Stimulated activated CD4-positive, alpha-beta T cell treated with anti-CD3 and anti-CD28 coated beads, Interleukin-2, amount 100 ng/mL, for 4 hours (primary cell): ENCODE measurements around the gene ADGRB3.

Source experiments
- DNase-seq: peaks from one replicate; pipeline ENCODE4 v3.0.0-alpha.2; 2020; ENCODE audit warnings: low read depth

The ADGRB3 gene

GRCh38 chr6:69338431-69339162, 703.5 kb downstream of the ADGRB3 start:
- no peak for DNase-seq

DNA sequence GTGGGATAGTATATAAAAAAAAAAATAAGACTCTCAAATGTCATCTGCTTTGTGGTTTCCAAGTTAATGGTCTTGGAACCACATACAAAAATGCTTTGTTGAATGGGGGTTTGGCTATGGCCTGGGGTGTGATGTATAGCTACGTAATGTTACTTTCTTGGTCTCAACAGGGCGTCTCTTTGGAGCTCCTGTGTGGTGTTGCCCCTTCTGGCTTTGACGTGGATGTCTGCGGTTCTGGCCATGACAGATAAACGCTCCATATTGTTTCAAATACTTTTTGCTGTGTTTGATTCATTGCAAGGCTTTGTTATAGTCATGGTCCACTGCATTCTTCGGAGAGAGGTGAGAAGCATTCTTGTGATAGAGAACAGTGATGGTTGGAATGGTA, 704.1 kb downstream of the ADGRB3 start:
- no peak for DNase-seq

DNA sequence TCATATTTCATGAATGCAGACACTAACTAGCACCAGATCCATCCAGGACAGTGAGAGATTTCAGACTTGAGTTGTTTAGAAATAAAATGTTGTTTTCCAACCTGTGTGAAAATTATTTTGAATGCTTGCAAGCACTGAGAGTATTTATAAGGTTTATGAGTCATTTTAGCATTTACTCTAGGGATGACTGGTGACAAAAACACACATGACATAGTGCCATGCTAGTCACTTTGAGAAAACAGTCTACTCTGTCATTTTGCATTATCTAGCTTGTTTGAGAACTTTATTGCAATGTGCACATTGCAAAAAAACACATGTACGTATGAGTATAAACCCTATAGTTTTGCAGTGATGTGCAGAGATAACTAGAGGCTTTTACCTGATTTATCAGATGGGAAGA, 705.1 kb downstream of the ADGRB3 start:
- DNase-seq = no peak

DNA sequence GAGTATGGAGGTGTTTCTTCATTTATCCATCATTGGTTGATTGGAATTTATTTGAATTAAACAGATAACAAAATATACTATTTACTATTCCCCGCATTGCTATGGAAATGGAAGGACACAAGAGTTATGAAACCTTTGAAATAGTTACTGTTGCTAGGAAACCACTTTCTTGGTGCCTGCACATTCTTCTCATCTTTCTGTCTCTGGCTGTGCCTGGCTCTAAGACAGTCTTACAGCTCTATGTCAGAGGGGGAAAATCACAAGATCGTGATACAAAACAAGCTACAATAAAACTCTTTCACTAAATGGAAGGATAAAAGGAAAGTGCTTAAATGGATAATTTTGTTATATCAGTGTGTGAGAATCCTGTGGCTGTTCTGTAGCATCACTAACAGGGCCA, 708.8 kb downstream of the ADGRB3 start:
- no peak for DNase-seq

- DNase-seq = no peak
Measured at GRCh38 chr6:69349771-69350170, 714.7 kb downstream of the ADGRB3 start.

DNA sequence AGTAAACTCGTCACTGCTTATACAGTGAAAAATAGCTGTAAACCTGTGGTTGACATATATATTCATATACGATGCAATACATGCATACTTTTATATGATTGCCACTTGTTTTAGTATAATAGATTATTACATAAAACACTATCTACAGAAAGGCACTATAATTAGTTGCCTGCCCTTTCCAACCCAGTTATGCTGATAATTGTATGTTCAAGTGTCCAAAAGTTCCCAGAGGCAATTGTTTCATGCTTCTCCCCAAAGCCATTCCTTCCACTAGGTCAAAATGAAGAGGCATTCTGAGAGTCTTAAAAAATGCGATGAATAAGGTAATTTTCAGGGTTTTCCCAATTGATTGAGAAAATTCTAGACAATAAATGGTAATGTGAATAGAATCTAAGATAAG, 727.1 kb downstream of the ADGRB3 start:
- no peak for DNase-seq

- no peak for DNase-seq
Measured at GRCh38 chr6:69366831-69367230, 731.7 kb downstream of the ADGRB3 start.

DNA sequence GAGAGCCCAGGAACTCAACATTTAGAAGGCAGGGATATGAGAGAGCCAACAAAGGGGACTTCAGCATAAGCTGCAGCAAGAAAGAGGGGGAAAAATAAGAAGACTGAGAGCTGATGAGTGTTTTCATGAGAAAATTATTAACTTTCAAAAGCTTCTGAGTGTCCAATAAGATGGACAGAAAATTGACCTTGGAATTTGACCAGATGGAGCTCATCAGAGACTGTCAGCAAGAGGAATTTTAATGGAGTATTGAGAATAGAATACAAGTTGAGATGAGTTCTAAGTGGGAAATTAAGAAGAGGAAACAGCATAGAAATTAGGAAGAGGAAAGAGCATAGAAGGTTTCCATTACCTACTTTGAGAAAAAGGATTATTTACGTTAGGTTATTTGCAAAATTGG, 733.5 kb downstream of the ADGRB3 start:
- DNase-seq = no peak

- DNase-seq = no peak
Measured at GRCh38 chr6:69370763-69371162, 735.7 kb downstream of the ADGRB3 start.

GRCh38 chr6:69378326-69378725, 743.2 kb downstream of the ADGRB3 start:
- DNase-seq = no peak

DNA sequence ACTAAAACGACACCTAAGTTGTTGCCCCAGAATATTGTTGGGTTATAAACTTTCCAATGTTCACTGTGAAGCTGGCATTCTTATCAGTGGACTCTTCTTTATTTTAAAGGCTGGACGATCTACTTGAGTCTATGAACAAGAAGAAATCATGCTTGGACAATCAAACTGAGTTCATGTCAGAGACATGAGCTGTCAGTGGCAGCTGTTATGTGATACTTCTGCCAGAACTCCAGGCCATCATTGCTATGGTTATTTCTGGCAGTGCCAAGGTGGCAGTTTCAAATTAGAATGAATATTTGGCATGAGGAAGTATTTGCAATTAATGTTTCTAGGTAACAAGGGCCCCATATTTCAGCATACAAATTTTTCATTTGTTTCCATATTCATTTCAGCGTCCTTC, 744.4 kb downstream of the ADGRB3 start:
- DNase-seq = no peak

DNA sequence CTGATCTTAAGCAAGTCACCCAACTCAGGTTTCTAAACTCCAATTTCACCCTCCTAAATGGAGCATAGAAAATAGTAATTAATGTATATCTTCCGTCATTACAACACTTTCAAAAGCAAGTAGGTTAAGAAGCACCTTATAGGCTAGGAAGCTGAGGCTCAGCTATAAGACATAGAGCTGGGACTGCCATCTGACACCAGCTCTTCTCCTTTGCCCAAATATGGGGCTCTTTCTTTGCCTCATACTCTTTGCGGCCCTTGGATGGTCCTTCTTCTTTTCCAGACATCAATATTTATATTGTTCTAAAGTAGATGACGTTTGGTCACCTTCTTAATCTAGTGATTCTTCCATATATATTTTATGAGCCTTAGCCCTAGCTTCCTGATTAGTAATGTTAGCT, 748.5 kb downstream of the ADGRB3 start:
- no peak for DNase-seq

DNA sequence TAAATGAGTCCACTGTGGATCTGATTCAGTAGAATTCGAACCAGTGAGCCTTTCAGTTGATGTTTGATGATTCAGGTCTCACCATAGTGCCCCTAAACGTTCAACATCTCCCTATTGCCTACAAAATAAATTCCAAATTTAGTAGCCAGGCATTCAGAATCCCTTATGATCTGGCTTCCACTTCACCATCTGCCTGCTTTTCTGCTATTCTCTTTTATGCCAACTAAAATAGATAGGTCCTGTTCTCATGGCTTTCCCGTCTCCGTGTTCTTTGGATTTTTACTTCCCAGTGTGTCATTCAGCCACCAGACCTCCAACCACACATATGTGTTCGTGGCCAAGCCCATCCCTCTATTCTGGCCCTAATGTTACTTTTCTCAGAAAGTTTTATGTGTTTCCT, 751.3 kb downstream of the ADGRB3 start:
- DNase-seq = no peak

- DNase-seq = no peak
Measured at GRCh38 chr6:69390125-69390524, 755.0 kb downstream of the ADGRB3 start.

DNA sequence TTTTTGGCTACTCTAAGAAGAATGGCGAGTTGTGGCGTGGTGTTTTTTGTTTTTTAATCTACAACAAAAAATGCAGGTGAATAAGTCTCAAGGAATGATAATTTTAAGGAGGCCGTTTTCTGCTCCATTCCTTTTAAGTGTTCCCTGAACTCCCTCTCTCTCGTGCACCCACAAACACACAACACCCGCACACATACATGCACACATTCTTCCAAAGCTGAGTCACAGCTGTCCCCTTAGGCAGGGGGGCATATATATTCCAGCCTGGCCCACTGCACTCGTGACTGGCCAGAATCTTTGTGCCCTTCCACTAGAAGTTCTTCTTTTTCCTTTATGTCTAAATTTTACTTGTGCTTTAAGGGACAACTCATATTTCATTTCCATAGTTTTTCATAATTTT, 756.0 kb downstream of the ADGRB3 start:
- no peak for DNase-seq

- DNase-seq = no peak
Measured at GRCh38 chr6:69392745-69393144, 757.7 kb downstream of the ADGRB3 start.

DNA sequence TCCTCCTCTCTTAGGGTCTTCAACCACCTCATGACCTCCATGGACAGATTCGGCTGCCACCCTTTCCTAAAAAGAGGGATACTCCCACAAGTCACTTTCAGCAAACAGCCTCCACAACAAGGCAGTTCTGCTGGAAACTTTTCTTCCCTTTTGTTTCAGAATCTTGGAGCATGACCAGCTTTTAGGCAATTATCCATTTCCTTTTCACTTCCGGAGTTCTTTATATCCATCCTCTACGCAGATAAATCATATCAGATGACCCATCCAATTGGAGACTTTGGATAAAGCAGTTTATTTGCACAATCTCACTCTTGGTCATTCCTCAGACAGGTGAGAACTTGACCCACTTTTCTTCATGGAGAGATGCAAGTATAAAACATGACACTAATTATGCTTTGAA, 763.2 kb downstream of the ADGRB3 start:
- no peak for DNase-seq

- no peak for DNase-seq
Measured at GRCh38 chr6:69398729-69399128, 763.6 kb downstream of the ADGRB3 start.

- no peak for DNase-seq
Measured at GRCh38 chr6:69408886-69409285, 773.8 kb downstream of the ADGRB3 start.

GRCh38 chr6:69416776-69417175, 781.7 kb downstream of the ADGRB3 start:
- no peak for DNase-seq

- DNase-seq = no peak
Measured at GRCh38 chr6:69421269-69421668, 786.2 kb downstream of the ADGRB3 start.

- DNase-seq = no peak
Measured at GRCh38 chr6:69422020-69422419, 786.9 kb downstream of the ADGRB3 start.

GRCh38 chr6:69422475-69422874, 787.4 kb downstream of the ADGRB3 start:
- no peak for DNase-seq

GRCh38 chr6:69423785-69424184, 788.7 kb downstream of the ADGRB3 start:
- DNase-seq = no peak

DNA sequence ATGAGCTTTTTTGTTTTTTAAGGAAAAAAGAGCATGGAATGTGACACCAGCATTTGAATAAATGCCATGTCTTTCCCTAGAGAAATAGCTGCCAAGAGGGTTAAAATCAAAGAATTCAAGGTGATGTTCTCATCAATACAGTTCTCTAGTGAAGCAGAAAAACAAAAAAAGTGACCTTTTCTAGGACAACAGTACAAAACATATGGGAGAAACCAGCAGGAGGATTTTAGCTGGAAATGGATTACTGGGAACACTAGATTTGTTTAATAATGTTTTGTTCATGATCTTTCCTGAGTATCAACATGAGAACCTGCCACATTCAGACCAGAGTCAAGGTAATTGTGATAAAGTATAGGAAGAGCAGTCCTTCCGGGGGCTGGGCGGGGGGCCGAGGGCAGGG, 789.5 kb downstream of the ADGRB3 start:
- DNase-seq = no peak
